MM.1S (cell line): ENCODE results near the gene GATB.
"Not testable (repeated sequence)": the region's sequence is repeated elsewhere in the genome, so short reads cannot be mapped to it uniquely, and the experiment has no call there.

ENCODE experiments used
- DNase-seq: peaks from one replicate; pipeline ENCODE4 v3.0.0-alpha.2; 2015
- H2AFZ ChIP-seq: fragments of 300-600 bp; sonication (generic); 2 replicates; pipeline ENCODE4 v1.6.0; 2016; ENCODE audit warnings: antibody characterized with exemption, low read length
- H3F3A ChIP-seq: fragments of 300-600 bp; sonication (generic); 2 replicates; pipeline ENCODE4 v1.6.1; 2016; ENCODE audit warnings: mild to moderate bottlenecking, antibody characterized with exemption, low read length, moderate library complexity, mixed read lengths; ENCODE audit not compliant: insufficient read depth
- H3K27ac ChIP-seq: fragments of 300-600 bp; sonication (generic); 2 replicates; pipeline ENCODE4 v1.5.1; 2016; ENCODE audit warnings: mild to moderate bottlenecking, low read length
- H3K27me3 ChIP-seq: fragments of 300-600 bp; sonication (generic); replicated peaks from 2 replicates; pipeline ENCODE4 v1.6.0; 2016; ENCODE audit warnings: low read length; ENCODE audit not compliant: insufficient read depth
- H3K36me3 ChIP-seq: fragments of 300-600 bp; sonication (generic); replicated peaks from 2 replicates; pipeline ENCODE4 v1.6.1; 2016; ENCODE audit warnings: mild to moderate bottlenecking, low read length, mixed read lengths; ENCODE audit not compliant: insufficient read depth
- H3K4me1 ChIP-seq: fragments of 300-600 bp; sonication (generic); 2 replicates; pipeline ENCODE4 v1.6.1; 2016; ENCODE audit warnings: low read length, mixed read lengths
- H3K4me2 ChIP-seq: fragments of 300-600 bp; sonication (generic); 2 replicates; pipeline ENCODE4 v1.6.0; 2016; ENCODE audit warnings: low read depth, low read length
- H3K4me3 ChIP-seq: fragments of 300-600 bp; sonication (generic); 2 replicates; pipeline ENCODE4 v1.5.1; 2016; ENCODE audit warnings: low read length, mixed read lengths
- H3K79me2 ChIP-seq: fragments of 300-600 bp; sonication (generic); 2 replicates; pipeline ENCODE4 v1.6.1; 2016; ENCODE audit warnings: mixed run types, low read length, mixed read lengths
- H3K9ac ChIP-seq: fragments of 300-600 bp; sonication (generic); 2 replicates; pipeline ENCODE4 v1.6.1; 2016; ENCODE audit warnings: low read length, mixed read lengths
- H3K9me2 ChIP-seq: fragments of 300-600 bp; sonication (generic); replicated peaks from 2 replicates; pipeline ENCODE4 v1.6.1; 2016; ENCODE audit warnings: mild to moderate bottlenecking, low read length, mixed read lengths; ENCODE audit not compliant: insufficient read depth
- H3K9me3 ChIP-seq: fragments of 300-600 bp; sonication (generic); replicated peaks from 2 replicates; pipeline ENCODE4 v1.6.1; 2016; ENCODE audit warnings: mild to moderate bottlenecking, low read length, mixed read lengths; ENCODE audit not compliant: insufficient read depth
- H4K20me1 ChIP-seq: fragments of 300-600 bp; sonication (generic); 2 replicates; pipeline ENCODE4 v1.6.1; 2016; ENCODE audit warnings: mild to moderate bottlenecking, low read length, moderate library complexity, mixed read lengths; ENCODE audit not compliant: insufficient read depth
- CTCF ChIP-seq: fragments of 300-600 bp; sonication (generic); IDR thresholded peaks from 2 replicates; pipeline ENCODE4 v1.5.1; 2016; ENCODE audit warnings: antibody characterized with exemption, low read length, mixed read lengths
- EZH2 ChIP-seq: fragments of 300-600 bp; sonication (generic); optimal IDR thresholded peaks from 2 replicates; pipeline ENCODE3; 2017; ENCODE audit warnings: low read depth, mild to moderate bottlenecking, antibody characterized with exemption, low read length, mixed read lengths
- EZH2phosphoT487 ChIP-seq: fragments of 300-600 bp; sonication (generic); IDR thresholded peaks from 2 replicates; pipeline ENCODE4 v1.6.1; 2018; ENCODE audit warnings: antibody characterized with exemption, low read length

Gene GATB

GRCh38 chr4:151743894-151744293, 16.9 kb downstream of the GATB start:
- Histone ChIP-seq H3K27ac (no peak overlapping the region), H3K4me2 (no peak overlapping the region), H3K9me3 (no peaks in the 10 kb centered on the region), H3K27me3 (no peaks in the 10 kb centered on the region), H3K9ac (no peak overlapping the region), H3K9me2 (no peaks in the 10 kb centered on the region), H3K79me2 (no peaks in the 10 kb centered on the region), H4K20me1 (no peaks in the 10 kb centered on the region), H3K4me1 (peaks cover 5% of the 10 kb centered on the region; the same call in 1 of the 2 replicates), H2AFZ (no peak overlapping the region), H3K4me3 (no peak overlapping the region), H3F3A (no peaks in the 10 kb centered on the region), H3K36me3 (no peaks in the 10 kb centered on the region)
- TF ChIP-seq CTCF (no peak), EZH2 (no peak), EZH2phosphoT487 (no peak)
- DNase-seq: no peak

- no peaks in the 10 kb centered on the region for H3K36me3 ChIP-seq
- no peak overlapping the region for H3K27ac ChIP-seq
- H3F3A ChIP-seq: no peaks in the 10 kb centered on the region
- no peaks in the 10 kb centered on the region for H4K20me1 ChIP-seq
- no peak overlapping the region for H3K4me2 ChIP-seq
- H3K9me3 ChIP-seq: no peaks in the 10 kb centered on the region
- DNase-seq: no peak
- TF ChIP-seq CTCF: no peak
- TF ChIP-seq EZH2: no peak
- TF ChIP-seq EZH2phosphoT487: no peak
- no peaks in the 10 kb centered on the region for H3K27me3 ChIP-seq
- no peak overlapping the region for H3K4me3 ChIP-seq
- H3K9ac ChIP-seq: no peak overlapping the region
- H3K79me2 ChIP-seq: no peaks in the 10 kb centered on the region
- no peaks in the 10 kb centered on the region for H3K9me2 ChIP-seq
- peaks cover 5% of the 10 kb centered on the region; the same call in 1 of the 2 replicates for H3K4me1 ChIP-seq
- no peak overlapping the region for H2AFZ ChIP-seq
Measured at GRCh38 chr4:151743128-151743854, 17.5 kb downstream of the GATB start.

- Histone ChIP-seq H3K4me3 (no peak overlapping the region), H3K9me3 (no peaks in the 10 kb centered on the region), H3K9ac (no peak overlapping the region), H3K79me2 (no peaks in the 10 kb centered on the region), H3F3A (no peaks in the 10 kb centered on the region), H3K27me3 (no peaks in the 10 kb centered on the region), H4K20me1 (no peaks in the 10 kb centered on the region), H3K4me2 (no peak overlapping the region), H3K27ac (no peak overlapping the region), H3K4me1 (no peaks in the 10 kb centered on the region), H3K36me3 (no peaks in the 10 kb centered on the region), H3K9me2 (no peaks in the 10 kb centered on the region), H2AFZ (no peak overlapping the region)
- DNase-seq: no peak
- TF ChIP-seq EZH2 (no peak), EZH2phosphoT487 (no peak), CTCF (no peak)
Measured at GRCh38 chr4:151738720-151739517, 21.9 kb downstream of the GATB start.

- H3K9me2 ChIP-seq, H3K9ac ChIP-seq, H3K27me3 ChIP-seq, H3K4me1 ChIP-seq, H3K79me2 ChIP-seq, H3K9me3 ChIP-seq, H4K20me1 ChIP-seq, H2AFZ ChIP-seq, DNase-seq, H3K36me3 ChIP-seq, H3K27ac ChIP-seq, H3K4me3 ChIP-seq, H3K4me2 ChIP-seq, H3F3A ChIP-seq: not testable (repeated sequence)
Measured at GRCh38 chr4:151736852-151737251, 24.0 kb downstream of the GATB start.
